MM.1S (cell line): Measurements from ENCODE around the gene RSRC2.
"Not testable (repeated sequence)": the region's sequence is repeated elsewhere in the genome, so short reads cannot be mapped to it uniquely, and the experiment has no call there.

Source experiments
- DNase-seq: peaks from one replicate; pipeline ENCODE4 v3.0.0-alpha.2; 2015
- H2AFZ ChIP-seq: fragments of 300-600 bp; sonication (generic); 2 replicates; pipeline ENCODE4 v1.6.0; 2016; ENCODE audit warnings: antibody characterized with exemption, low read length
- H3F3A ChIP-seq: fragments of 300-600 bp; sonication (generic); 2 replicates; pipeline ENCODE4 v1.6.1; 2016; ENCODE audit warnings: mild to moderate bottlenecking, antibody characterized with exemption, low read length, moderate library complexity, mixed read lengths; ENCODE audit not compliant: insufficient read depth
- H3K27ac ChIP-seq: fragments of 300-600 bp; sonication (generic); 2 replicates; pipeline ENCODE4 v1.5.1; 2016; ENCODE audit warnings: mild to moderate bottlenecking, low read length
- H3K27me3 ChIP-seq: fragments of 300-600 bp; sonication (generic); replicated peaks from 2 replicates; pipeline ENCODE4 v1.6.0; 2016; ENCODE audit warnings: low read length; ENCODE audit not compliant: insufficient read depth
- H3K36me3 ChIP-seq: fragments of 300-600 bp; sonication (generic); replicated peaks from 2 replicates; pipeline ENCODE4 v1.6.1; 2016; ENCODE audit warnings: mild to moderate bottlenecking, low read length, mixed read lengths; ENCODE audit not compliant: insufficient read depth
- H3K4me1 ChIP-seq: fragments of 300-600 bp; sonication (generic); 2 replicates; pipeline ENCODE4 v1.6.1; 2016; ENCODE audit warnings: low read length, mixed read lengths
- H3K4me2 ChIP-seq: fragments of 300-600 bp; sonication (generic); 2 replicates; pipeline ENCODE4 v1.6.0; 2016; ENCODE audit warnings: low read depth, low read length
- H3K4me3 ChIP-seq: fragments of 300-600 bp; sonication (generic); 2 replicates; pipeline ENCODE4 v1.5.1; 2016; ENCODE audit warnings: low read length, mixed read lengths
- H3K79me2 ChIP-seq: fragments of 300-600 bp; sonication (generic); 2 replicates; pipeline ENCODE4 v1.6.1; 2016; ENCODE audit warnings: mixed run types, low read length, mixed read lengths
- H3K9ac ChIP-seq: fragments of 300-600 bp; sonication (generic); 2 replicates; pipeline ENCODE4 v1.6.1; 2016; ENCODE audit warnings: low read length, mixed read lengths
- H3K9me2 ChIP-seq: fragments of 300-600 bp; sonication (generic); replicated peaks from 2 replicates; pipeline ENCODE4 v1.6.1; 2016; ENCODE audit warnings: mild to moderate bottlenecking, low read length, mixed read lengths; ENCODE audit not compliant: insufficient read depth
- H3K9me3 ChIP-seq: fragments of 300-600 bp; sonication (generic); replicated peaks from 2 replicates; pipeline ENCODE4 v1.6.1; 2016; ENCODE audit warnings: mild to moderate bottlenecking, low read length, mixed read lengths; ENCODE audit not compliant: insufficient read depth
- H4K20me1 ChIP-seq: fragments of 300-600 bp; sonication (generic); 2 replicates; pipeline ENCODE4 v1.6.1; 2016; ENCODE audit warnings: mild to moderate bottlenecking, low read length, moderate library complexity, mixed read lengths; ENCODE audit not compliant: insufficient read depth
- CTCF ChIP-seq: fragments of 300-600 bp; sonication (generic); IDR thresholded peaks from 2 replicates; pipeline ENCODE4 v1.5.1; 2016; ENCODE audit warnings: antibody characterized with exemption, low read length, mixed read lengths
- EZH2 ChIP-seq: fragments of 300-600 bp; sonication (generic); optimal IDR thresholded peaks from 2 replicates; pipeline ENCODE3; 2017; ENCODE audit warnings: low read depth, mild to moderate bottlenecking, antibody characterized with exemption, low read length, mixed read lengths
- EZH2phosphoT487 ChIP-seq: fragments of 300-600 bp; sonication (generic); IDR thresholded peaks from 2 replicates; pipeline ENCODE4 v1.6.1; 2018; ENCODE audit warnings: antibody characterized with exemption, low read length

Gene RSRC2

GRCh38 chr12:122486805-122487426 is 39.8 kb downstream of the RSRC2 start:
- H3K9me3 ChIP-seq: no peaks in the 10 kb centered on the region
- H3K4me2 ChIP-seq: no peak overlapping the region
- peaks cover 2% of the 10 kb centered on the region; the same call in 1 of the 2 replicates for H3K79me2 ChIP-seq
- no peaks in the 10 kb centered on the region for H3K9me2 ChIP-seq
- no peak overlapping the region for H3K4me3 ChIP-seq
- H3K9ac ChIP-seq: no peak overlapping the region
- H3K27me3 ChIP-seq: no peaks in the 10 kb centered on the region
- no peak for DNase-seq
- H3K36me3 ChIP-seq: no peaks in the 10 kb centered on the region; the same call in 1 of the 2 replicates
- H3F3A ChIP-seq: no peaks in the 10 kb centered on the region
- no peaks in the 10 kb centered on the region for H3K4me1 ChIP-seq
- H4K20me1 ChIP-seq: no peaks in the 10 kb centered on the region
- no peak overlapping the region for H3K27ac ChIP-seq
- no peak for TF ChIP-seq EZH2
- H2AFZ ChIP-seq: no peak overlapping the region

GRCh38 chr12:122486360-122486759 is 40.4 kb downstream of the RSRC2 start:
- not testable (repeated sequence) for H2AFZ ChIP-seq, H4K20me1 ChIP-seq, H3K4me1 ChIP-seq, H3K9ac ChIP-seq, H3K27me3 ChIP-seq, H3F3A ChIP-seq, H3K36me3 ChIP-seq, H3K27ac ChIP-seq, H3K79me2 ChIP-seq, H3K9me2 ChIP-seq, H3K4me3 ChIP-seq, DNase-seq, H3K4me2 ChIP-seq, H3K9me3 ChIP-seq

DNA sequence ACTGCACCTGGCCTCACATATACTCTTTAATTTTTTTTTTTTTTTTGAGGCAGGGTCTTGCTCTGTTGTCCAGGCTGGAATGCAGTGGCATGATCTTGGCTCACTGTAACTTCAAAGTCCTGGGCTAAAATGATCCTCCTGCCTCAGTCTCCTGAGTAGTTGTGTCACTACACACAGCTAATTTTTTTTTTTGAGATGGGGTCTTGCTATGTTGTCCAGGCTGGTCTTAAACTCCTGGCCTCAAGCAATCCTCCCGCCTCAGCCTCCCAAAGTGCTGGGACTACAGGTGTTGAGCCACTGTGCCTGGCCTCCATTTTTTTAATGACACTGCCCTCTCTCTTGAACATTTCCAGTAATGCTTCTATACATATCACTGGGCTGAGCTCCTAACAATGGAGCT is 42.4 kb downstream of the RSRC2 start:
- H2AFZ ChIP-seq, H3K27me3 ChIP-seq, H3K4me1 ChIP-seq, H3K4me3 ChIP-seq, H3K79me2 ChIP-seq, H3K9ac ChIP-seq, H3K4me2 ChIP-seq, DNase-seq, H4K20me1 ChIP-seq, H3K9me3 ChIP-seq, H3K9me2 ChIP-seq, H3F3A ChIP-seq, H3K27ac ChIP-seq, H3K36me3 ChIP-seq: not testable (repeated sequence)

DNA sequence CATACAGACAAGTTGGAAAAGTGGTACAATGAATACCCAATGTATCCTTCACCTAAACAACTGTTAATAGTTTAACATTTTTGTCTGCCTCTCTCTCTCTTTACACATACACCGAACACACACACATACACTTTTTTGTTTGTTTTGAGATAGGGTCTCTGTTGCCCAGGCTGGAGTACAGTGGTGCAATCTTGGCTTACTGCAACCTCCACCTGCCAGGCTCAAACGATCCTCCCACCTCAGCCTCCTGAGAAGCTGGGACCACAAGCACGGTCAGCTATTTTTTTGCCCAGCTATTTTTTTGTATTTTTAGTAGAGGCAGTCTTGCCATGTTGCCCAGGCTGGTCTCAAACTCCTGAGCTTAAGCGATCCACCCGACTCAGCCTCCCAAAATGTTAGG is 42.8 kb downstream of the RSRC2 start:
- no peak overlapping the region for H3K4me3 ChIP-seq
- no peaks in the 10 kb centered on the region for H3K79me2 ChIP-seq
- no peaks in the 10 kb centered on the region for H4K20me1 ChIP-seq
- H3K27me3 ChIP-seq: no peaks in the 10 kb centered on the region
- no peaks in the 10 kb centered on the region for H3F3A ChIP-seq
- no peak overlapping the region for H2AFZ ChIP-seq
- TF ChIP-seq EZH2phosphoT487 (no peak), CTCF (no peak), EZH2 (no peak)
- no peaks in the 10 kb centered on the region; the same call in 1 of the 2 replicates for H3K36me3 ChIP-seq
- no peak for DNase-seq
- no peaks in the 10 kb centered on the region for H3K4me1 ChIP-seq
- no peaks in the 10 kb centered on the region for H3K9me3 ChIP-seq
- no peaks in the 10 kb centered on the region for H3K9me2 ChIP-seq
- H3K4me2 ChIP-seq: no peak overlapping the region
- H3K27ac ChIP-seq: no peak overlapping the region
- H3K9ac ChIP-seq: no peak overlapping the region

DNA sequence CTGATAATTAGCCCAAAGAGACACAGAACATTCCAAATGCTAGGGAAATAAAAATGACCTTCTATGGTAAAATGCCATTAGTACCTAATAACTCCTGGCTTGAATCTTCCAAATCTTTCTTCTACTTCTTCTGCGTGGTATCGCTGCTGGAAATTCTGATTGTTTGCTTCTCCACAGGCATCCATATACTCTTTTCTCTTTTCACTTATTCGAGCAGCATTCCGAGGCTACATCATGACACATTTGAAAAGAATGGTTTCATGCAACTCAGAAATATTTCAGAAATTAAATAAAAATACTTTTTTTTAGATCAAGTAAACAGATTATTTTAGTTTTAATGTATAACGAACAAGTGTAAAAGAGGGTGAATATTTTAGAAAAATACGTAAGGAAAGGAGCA is 44.9 kb downstream of the RSRC2 start:
- H3F3A ChIP-seq: no peaks in the 10 kb centered on the region
- no peaks in the 10 kb centered on the region for H3K4me1 ChIP-seq
- H3K27ac ChIP-seq: no peak overlapping the region
- H2AFZ ChIP-seq: no peak overlapping the region
- no peaks in the 10 kb centered on the region for H3K79me2 ChIP-seq
- H4K20me1 ChIP-seq: no peaks in the 10 kb centered on the region
- no peaks in the 10 kb centered on the region for H3K9me3 ChIP-seq
- H3K27me3 ChIP-seq: no peaks in the 10 kb centered on the region
- no peak for TF ChIP-seq EZH2
- TF ChIP-seq CTCF: no peak
- TF ChIP-seq EZH2phosphoT487: no peak
- H3K4me3 ChIP-seq: no peak overlapping the region
- no peak overlapping the region for H3K9ac ChIP-seq
- H3K36me3 ChIP-seq: no peaks in the 10 kb centered on the region; the same call in 1 of the 2 replicates
- DNase-seq: no peak
- no peaks in the 10 kb centered on the region for H3K9me2 ChIP-seq
- no peak overlapping the region for H3K4me2 ChIP-seq
